Keratinocyte (primary cell): ENCODE results near the gene SLC25A19. TPM values are rescaled to one million over a fixed set of nuclear protein-coding genes. Genes with fewer than 3 reads are reported as not detected.

Experiments
- DNase-seq: peaks from one replicate; pipeline ENCODE4 v3.0.0-alpha.2; 2011; ENCODE audit warnings: low read depth, missing footprints, low spot score
- FAIRE-seq: peaks from 2 replicates; lab custom pipeline; 2011; peaks lifted over from hg19 to GRCh38; lab: Jason Lieb, UNC
- H2AFZ ChIP-seq: 2 replicates; pipeline ENCODE4 v1.6.0; 2012; ENCODE audit warnings: low read length, control low read depth, inconsistent platforms; ENCODE audit not compliant: control insufficient read depth
- H3K27ac ChIP-seq: 2 replicates; pipeline ENCODE4 v1.5.1; 2011; ENCODE audit warnings: low read length; ENCODE audit not compliant: control insufficient read depth, insufficient read depth
- H3K27me3 ChIP-seq: 3 replicates; pipeline ENCODE4 v1.6.0; 2011; ENCODE audit warnings: low read length; ENCODE audit not compliant: control insufficient read depth, insufficient read depth; ENCODE audit errors: extremely low read depth
- H3K36me3 ChIP-seq, 2 experiments: 2 replicates in 1 of 2; 3 replicates in 1 of 2; pipeline ENCODE4 v1.5.1; 2011; ENCODE audit warnings: low read length in 2 of 2, mild to moderate bottlenecking in 1 of 2; ENCODE audit not compliant: control insufficient read depth in 2 of 2, insufficient read depth in 2 of 2; ENCODE audit errors: extremely low read depth in 1 of 2
- H3K4me1 ChIP-seq: 3 replicates; pipeline ENCODE4 v1.5.1; 2011; ENCODE audit warnings: low read length; ENCODE audit not compliant: control insufficient read depth, insufficient read depth; ENCODE audit errors: extremely low read depth
- H3K4me2 ChIP-seq: 3 replicates; pipeline ENCODE4 v1.6.0; 2011; ENCODE audit warnings: low read depth, low read length; ENCODE audit not compliant: control insufficient read depth, insufficient read depth; ENCODE audit errors: extremely low read depth
- H3K4me3 ChIP-seq, 3 experiments: fragments of 200-600 bp in 1 of 3; sonication (generic) in 1 of 3; 2 replicates in 2 of 3; 3 replicates in 1 of 3; pipeline ENCODE4 v1.5.1; 2011 to 2016; ENCODE audit warnings: low read length in 3 of 3, mild to moderate bottlenecking in 3 of 3, control low read depth in 2 of 3, inconsistent platforms in 1 of 3, low read depth in 1 of 3, mixed read lengths in 1 of 3, mixed run types in 1 of 3, moderate library complexity in 1 of 3; ENCODE audit not compliant: control insufficient read depth in 2 of 3, insufficient read depth in 2 of 3; ENCODE audit errors: extremely low read depth in 1 of 3
- H3K79me2 ChIP-seq: 2 replicates; pipeline ENCODE4 v1.6.0; 2012; ENCODE audit warnings: low read length; ENCODE audit not compliant: control insufficient read depth, insufficient read depth
- H3K9ac ChIP-seq: 3 replicates; pipeline ENCODE4 v1.6.0; 2011; ENCODE audit warnings: low read length; ENCODE audit not compliant: control insufficient read depth, insufficient read depth; ENCODE audit errors: extremely low read depth
- H3K9me1 ChIP-seq: 3 replicates; pipeline ENCODE4 v1.6.0; 2011; ENCODE audit warnings: low read length; ENCODE audit not compliant: control insufficient read depth, insufficient read depth; ENCODE audit errors: extremely low read depth
- H3K9me3 ChIP-seq: 2 replicates; pipeline ENCODE4 v1.5.1; 2012; ENCODE audit warnings: low read depth, low read length; ENCODE audit not compliant: control insufficient read depth
- H4K20me1 ChIP-seq: 3 replicates; pipeline ENCODE4 v1.6.0; 2011; ENCODE audit warnings: low read length; ENCODE audit not compliant: control insufficient read depth, insufficient read depth; ENCODE audit errors: extremely low read depth
- EZH2 ChIP-seq: IDR thresholded peaks from one replicate; pipeline ENCODE4 v1.6.1; 2012; ENCODE audit warnings: inconsistent platforms, mild to moderate bottlenecking, low read length, moderate library complexity
- dilution Hi-C: fragments of 300-500 bp; cut with MboI; formaldehyde crosslinking; loops from one replicate; pipeline ENCODE4 v1.7.0; 2020; ENCODE audit warnings: low sequenced_read_pairs; ENCODE audit not compliant: extremely low pct_ligation_motif_present
- polyA plus RNA-seq, 5 experiments: library from polyadenylated mRNA; depleted of rRNA in 3 of 5; stranded (reverse) in 3 of 5; stranded (forward) in 1 of 5; unstranded in 1 of 5; fragments of >200 nt; gene quantifications; 1 replicate in 1 of 5; 2 replicates in 3 of 5; 3 replicates in 1 of 5; pipeline versions ENCODE4 v1.2.1 to v1.2.3, GENCODE V29; 2011 to 2012; ENCODE audit warnings: missing spikeins in 2 of 5, low read depth in 1 of 5, low replicate concordance in 1 of 5
- TF ChIP-seq, protein P1 (sequence below), 3 experiments: IDR thresholded peaks in 1 of 3; conservative IDR thresholded peaks in 1 of 3; optimal IDR thresholded peaks in 1 of 3; 2 replicates in 2 of 3; 3 replicates in 1 of 3; pipeline versions ENCODE3 to v1.5.1; 2011; ENCODE audit warnings: low read length in 3 of 3, mild to moderate bottlenecking in 3 of 3, moderate library complexity in 2 of 3, control low read depth in 1 of 3, inconsistent platforms in 1 of 3; ENCODE audit not compliant: insufficient read depth in 2 of 3; ENCODE audit errors: extremely low read depth in 1 of 3

SLC25A19 gene
- polyA plus RNA-seq, 1 donor (not counting 4 experiments of a cell fraction or from before 2014, with no cell fraction given) = 7.0 TPM

DNA sequence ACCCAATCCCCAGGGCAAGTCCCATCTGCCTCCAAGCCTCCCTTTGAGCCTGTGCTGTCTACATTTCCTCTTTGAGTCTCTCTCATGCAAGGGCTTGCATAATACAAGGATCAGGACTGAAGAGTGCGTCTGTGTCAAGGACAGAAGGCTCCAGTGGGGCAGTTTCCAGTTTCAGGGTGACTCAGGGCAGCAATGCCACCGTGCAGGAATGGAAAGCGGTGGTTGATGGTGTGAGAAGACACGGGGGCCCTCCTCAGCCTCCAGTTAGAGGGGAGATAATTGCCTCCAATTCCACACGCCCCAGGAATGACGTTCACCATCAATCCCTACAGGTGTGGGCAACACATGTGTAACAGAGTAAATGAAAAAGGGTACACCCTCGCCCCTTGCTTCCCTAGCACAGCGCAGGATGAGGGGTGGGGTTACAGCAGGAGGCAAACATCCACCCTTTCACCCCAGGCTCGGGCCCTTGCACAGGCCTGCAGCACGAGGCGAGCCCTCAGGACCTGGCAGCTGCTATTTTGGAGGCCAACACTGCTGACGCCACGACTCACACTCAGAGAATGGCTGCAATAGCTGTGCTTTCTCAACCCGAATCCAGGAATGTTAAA is 24.8 kb upstream of the SLC25A19 start:
- no peak overlapping the region for H3K27ac ChIP-seq
- H3K4me1 ChIP-seq = peaks cover 4% of the 10 kb centered on the region
- dilution Hi-C loops = no loop called here

DNA sequence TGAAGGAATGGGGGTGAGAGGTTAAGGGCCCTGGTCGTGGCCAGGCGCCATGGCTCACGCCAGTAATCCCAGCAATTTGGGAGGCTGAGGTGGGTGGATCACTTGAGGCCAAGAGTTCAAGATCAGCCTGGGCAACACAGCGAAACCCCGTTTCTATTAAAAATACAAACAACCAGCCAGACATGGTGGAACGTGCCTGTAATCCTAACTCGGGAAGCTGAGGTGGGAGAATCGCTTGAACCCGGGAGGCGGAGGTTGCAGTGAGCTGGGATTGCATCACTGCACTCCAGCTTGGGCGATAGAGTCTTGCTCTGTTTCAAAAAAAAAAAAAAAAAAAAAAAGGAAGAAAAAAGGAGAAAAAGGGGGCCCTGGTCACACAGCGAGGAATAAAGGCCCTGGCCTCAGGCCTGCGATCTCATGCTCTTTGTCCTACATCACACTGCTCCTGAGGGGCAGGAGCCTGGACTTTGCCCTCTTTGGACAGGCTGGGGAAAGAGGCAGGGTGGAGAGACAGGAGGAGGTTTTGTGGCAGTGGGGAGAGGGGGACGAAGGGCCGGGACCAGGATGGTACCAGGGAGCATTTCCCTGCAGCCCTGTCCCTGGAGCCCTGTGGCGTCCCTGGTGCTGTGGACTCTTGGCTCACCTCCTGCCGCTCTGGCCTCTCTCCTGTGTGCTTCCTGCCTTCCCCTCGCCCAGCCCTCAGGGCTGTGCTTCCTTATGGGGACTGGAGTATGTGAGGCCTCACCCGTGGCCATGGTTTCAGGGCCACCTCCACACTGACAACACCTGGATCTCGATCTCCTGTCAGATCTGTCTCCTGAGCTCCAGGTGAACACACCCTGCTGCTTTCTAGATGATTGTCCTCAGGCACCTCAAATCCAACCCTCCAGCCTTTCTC is 19.7 kb upstream of the SLC25A19 start:
- H3K9me1 ChIP-seq = no peaks in the 10 kb centered on the region
- no peak overlapping the region for H2AFZ ChIP-seq
- no peaks in the 10 kb centered on the region for H4K20me1 ChIP-seq
- H3K4me1 ChIP-seq = peaks cover 4% of the 10 kb centered on the region
- TF ChIP-seq, protein P1, sequence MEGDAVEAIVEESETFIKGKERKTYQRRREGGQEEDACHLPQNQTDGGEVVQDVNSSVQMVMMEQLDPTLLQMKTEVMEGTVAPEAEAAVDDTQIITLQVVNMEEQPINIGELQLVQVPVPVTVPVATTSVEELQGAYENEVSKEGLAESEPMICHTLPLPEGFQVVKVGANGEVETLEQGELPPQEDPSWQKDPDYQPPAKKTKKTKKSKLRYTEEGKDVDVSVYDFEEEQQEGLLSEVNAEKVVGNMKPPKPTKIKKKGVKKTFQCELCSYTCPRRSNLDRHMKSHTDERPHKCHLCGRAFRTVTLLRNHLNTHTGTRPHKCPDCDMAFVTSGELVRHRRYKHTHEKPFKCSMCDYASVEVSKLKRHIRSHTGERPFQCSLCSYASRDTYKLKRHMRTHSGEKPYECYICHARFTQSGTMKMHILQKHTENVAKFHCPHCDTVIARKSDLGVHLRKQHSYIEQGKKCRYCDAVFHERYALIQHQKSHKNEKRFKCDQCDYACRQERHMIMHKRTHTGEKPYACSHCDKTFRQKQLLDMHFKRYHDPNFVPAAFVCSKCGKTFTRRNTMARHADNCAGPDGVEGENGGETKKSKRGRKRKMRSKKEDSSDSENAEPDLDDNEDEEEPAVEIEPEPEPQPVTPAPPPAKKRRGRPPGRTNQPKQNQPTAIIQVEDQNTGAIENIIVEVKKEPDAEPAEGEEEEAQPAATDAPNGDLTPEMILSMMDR (optimal IDR thresholded peaks at IDR 0.05 in 1 of 3, IDR thresholded peaks at IDR 0.05 in 1 of 3, conservative IDR thresholded peaks at IDR 0.05 in 1 of 3; ENCODE audit: extremely low read depth in 1 of 3, insufficient read depth in 2 of 3, low read length in 3 of 3) = no peak
- no peak for TF ChIP-seq EZH2
- no peak overlapping the region for H3K4me3 ChIP-seq
- no peaks in the 10 kb centered on the region for H3K27me3 ChIP-seq
- no peak overlapping the region for H3K9ac ChIP-seq
- peak overlapping the region; percentile 1 for H3K4me2 ChIP-seq
- no peak for DNase-seq
- dilution Hi-C loops = no loop called here
- FAIRE-seq = no peak
- no peaks in the 10 kb centered on the region for H3K36me3 ChIP-seq
- H3K9me3 ChIP-seq = no peaks in the 10 kb centered on the region
- no peak overlapping the region for H3K27ac ChIP-seq
- no peaks in the 10 kb centered on the region for H3K79me2 ChIP-seq

More for the DNA sequence above, 24.8 kb upstream of the SLC25A19 start:
- Histone ChIP-seq H3K36me3 (peaks cover 8 to 10% of the 10 kb centered on the region in 2 experiments), H3K9me3 (no peaks in the 10 kb centered on the region), H3K4me2 (no peak overlapping the region), H4K20me1 (no peaks in the 10 kb centered on the region), H3K27me3 (no peaks in the 10 kb centered on the region), H2AFZ (no peak overlapping the region), H3K9me1 (no peaks in the 10 kb centered on the region), H3K4me3 (no peak overlapping the region), H3K79me2 (no peaks in the 10 kb centered on the region), H3K9ac (no peak overlapping the region)
- TF ChIP-seq, protein P1 (optimal IDR thresholded peaks at IDR 0.05 in 1 of 3, IDR thresholded peaks at IDR 0.05 in 1 of 3, conservative IDR thresholded peaks at IDR 0.05 in 1 of 3; ENCODE audit: extremely low read depth in 1 of 3, insufficient read depth in 2 of 3, low read length in 3 of 3) = no peak
- no peak for TF ChIP-seq EZH2
- FAIRE-seq (no peak), DNase-seq (no peak)
